Body of pancreas (tissue), 4 donors: ENCODE measurements around the gene FBXW10B.
"Not testable (repeated sequence)": the region's sequence is repeated elsewhere in the genome, so short reads cannot be mapped to it uniquely, and the experiment has no call there.

Experiments
- CTCF ChIP-seq, 7 experiments: fragments of 450-650 bp in 4 of 7; fragments of 200-600 bp in 3 of 7; sonication (generic) in 3 of 7; IDR thresholded peaks; one replicate each; pipeline ENCODE4 v1.5.1; 2016 to 2019; ENCODE audit warnings: antibody characterized with exemption in 7 of 7
- POLR2A ChIP-seq, 3 donors: fragments of 450-650 bp; IDR thresholded peaks; one replicate each; pipeline ENCODE4 v1.6.1; 2016; ENCODE audit warnings: antibody characterized with exemption in 3 of 3, mild to moderate bottlenecking in 2 of 3

- TF ChIP-seq CTCF, POLR2A (IDR thresholded peaks at IDR 0.05): not testable (repeated sequence)
These were observed 3.7 kb downstream of the FBXW10B start for GRCh38 chr17:15615850-15616249.
